GM19193 (cell line): ENCODE data around the gene IQGAP1.

Experiments
- POLR2A ChIP-seq: IDR thresholded peaks from 4 replicates; pipeline ENCODE4 v1.6.1; 2011; ENCODE audit not compliant: insufficient read depth, insufficient read length; ENCODE audit errors: extremely low read depth

The IQGAP1 gene

DNA sequence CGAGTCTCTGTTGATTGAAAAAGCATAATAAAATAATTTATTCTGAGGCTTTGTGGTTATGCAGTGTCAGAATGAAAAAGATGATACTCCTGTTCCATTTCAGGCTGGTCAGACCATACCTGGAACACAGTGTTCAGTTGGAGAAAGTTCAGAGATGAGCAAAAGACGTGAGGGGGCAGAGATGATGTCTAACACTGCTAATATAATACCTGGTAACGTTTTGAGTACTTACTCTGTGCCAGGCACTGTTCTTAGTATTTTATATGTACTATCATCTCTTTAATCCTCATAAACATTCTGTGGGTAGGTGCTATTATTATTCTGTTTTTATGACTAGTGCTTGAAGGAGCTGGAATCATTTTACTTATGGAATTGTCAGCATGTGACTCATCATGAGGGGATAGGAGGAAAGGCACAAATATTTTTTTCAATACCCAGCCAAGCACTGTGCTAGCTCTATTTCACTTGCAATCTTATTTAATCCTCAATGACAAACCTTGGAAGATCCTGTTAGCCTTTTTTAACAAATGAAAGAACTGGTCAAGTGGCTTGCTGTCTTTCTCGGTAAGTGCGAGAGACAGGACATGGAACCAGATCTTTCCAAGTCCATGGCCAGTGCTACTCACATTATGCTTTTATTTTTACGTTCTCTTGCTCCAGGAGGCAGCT is 31.8 kb downstream of the IQGAP1 start:
- TF ChIP-seq POLR2A = no peak

DNA sequence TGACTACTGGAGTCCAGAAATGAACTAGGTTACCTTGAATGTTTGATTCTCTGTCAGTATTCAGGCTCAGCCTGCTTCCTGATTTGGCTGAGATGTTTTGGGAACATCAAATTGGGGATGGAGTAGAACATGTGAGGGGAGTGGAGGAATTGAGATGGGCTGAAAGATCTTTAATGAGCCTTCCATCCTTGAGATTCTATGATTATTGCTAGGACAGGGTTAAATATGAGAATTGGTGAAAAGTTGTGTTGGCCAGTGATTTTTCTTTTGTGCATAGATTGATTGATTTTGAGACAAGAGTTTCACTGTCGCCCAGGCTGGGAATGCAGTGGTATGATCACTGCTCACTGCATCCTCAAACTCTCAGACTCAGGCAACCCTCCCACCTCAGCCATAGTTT is 32.4 kb downstream of the IQGAP1 start:
- no peak for TF ChIP-seq POLR2A

DNA sequence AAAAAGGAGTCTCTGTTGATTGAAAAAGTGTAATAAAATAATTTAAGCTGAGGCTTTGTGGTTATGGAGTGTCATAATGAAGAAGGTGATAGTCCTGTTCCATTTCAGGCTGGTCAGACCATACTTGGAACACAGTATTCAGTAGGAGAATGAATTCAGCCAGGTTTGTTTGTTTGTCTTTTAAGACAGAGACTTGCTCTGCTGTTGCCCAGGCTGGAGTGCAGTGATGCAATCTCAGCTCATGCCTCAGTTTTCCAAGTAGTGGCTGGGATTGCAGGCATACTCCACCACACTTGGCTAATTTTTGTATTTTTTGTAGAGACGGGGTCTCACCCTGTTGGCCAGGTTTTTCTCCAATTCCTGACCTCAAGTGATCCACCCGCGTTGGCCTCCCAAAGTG is 33.5 kb downstream of the IQGAP1 start:
- no peak for TF ChIP-seq POLR2A

DNA sequence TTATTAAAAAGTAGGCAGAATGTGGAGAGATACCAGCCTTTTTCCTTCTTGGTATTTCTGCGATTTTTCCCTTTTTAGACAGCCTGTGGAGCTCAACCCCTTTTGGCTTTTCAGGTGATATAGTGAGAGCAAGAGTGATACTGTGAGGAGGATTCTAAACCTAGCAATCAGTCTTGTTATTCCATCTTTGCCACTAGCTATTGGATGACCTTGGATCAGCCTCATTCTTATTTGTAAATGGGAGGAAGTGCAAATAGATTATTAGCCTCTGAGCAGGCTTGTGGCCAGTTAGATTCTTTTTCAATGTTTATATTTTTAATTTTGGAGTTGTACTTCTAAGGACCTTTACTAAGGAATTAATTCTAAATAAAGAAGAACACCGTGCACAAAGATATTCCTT is 34.0 kb downstream of the IQGAP1 start:
- TF ChIP-seq POLR2A = no peak

DNA sequence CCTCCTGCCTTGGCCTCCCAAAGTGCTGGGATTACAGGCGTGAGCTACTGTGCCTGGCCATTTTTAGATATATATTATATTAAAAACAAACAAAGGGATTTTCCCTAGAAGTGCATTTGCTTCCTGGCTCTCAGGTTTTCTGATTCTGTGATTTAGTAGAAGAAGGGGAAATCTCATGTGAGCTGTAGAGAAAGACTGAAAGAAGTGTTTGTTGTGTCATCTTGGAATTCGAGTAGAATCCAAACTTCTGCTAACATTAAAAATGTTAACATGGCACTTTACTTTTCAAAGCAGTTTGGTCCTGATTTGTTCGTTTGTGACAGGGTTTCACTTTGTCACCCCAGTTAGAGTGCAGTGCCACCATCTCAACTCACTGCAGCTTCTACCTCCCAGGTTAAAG is 34.9 kb downstream of the IQGAP1 start:
- no peak for TF ChIP-seq POLR2A

DNA sequence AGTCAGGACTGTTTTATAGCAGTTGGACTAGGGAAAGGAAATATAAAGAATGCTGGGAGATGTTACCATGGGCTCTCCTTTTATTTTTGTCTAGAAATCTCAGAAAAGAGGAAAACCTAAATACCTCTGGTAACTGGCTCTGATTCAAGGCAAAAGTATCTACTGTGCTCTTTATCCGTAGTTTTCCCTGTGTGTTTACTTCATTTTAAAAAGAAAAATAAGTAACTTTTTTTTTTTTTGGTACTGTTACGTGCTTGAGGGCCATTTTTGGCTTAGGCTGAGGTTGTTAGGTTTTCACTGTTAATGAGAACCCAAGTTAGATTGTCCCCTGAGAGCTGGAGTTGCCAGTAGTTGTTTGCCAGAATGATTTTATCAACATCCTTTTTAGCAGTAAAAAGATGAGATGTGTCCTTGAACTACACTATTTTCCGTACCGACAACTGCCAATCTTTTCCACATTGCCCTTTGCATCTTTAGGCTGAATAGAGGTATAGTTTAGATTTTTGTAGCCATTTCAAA is 35.8 kb downstream of the IQGAP1 start:
- no peak for TF ChIP-seq POLR2A

DNA sequence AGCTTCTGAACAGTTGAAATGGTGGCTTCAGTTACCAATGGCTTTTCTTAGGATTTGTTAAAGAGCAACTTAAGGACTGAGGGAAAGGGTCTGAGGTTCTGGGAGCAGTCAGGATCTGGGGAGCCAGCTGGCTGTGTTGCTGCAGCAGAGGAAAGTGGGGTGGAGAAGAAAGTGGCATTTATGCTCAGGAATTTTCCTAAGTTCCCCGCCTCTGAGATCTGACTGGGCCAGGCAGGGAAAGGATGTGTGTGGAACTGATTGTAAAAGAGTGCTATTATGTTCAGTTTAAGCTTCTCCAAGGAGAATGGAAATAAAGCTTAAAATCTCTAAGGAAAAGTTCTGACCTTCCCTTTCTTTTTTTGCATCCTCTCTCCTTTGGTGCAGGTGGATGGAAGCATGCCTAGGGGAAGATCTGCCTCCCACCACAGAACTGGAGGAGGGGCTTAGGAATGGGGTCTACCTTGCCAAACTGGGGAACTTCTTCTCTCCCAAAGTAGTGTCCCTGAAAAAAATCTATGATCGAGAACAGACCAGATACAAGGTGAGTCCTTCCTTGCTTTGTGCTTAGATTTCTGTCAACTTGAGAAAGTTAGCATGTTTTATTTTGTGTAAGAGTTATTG is 37.8 kb downstream of the IQGAP1 start:
- TF ChIP-seq POLR2A = no peak

DNA sequence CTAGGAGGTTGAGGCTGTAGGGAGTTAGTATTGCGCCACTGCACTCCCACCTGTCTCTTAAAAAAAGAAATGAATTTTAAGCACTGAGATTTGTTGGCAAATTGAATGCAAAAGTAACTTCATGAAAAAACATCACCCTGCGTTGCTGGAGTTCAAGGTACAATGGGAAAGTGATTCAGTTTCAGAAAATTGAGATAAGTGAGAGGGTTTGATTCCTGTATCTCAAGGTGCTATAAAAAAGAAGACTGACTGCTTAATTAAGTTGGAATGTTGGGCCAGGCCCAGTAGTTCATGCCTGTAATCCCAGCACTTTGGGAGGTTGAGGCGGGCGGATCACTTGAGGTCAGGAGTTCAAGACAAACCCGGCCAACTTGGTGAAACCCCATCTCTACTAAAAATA is 39.1 kb downstream of the IQGAP1 start:
- TF ChIP-seq POLR2A = no peak

DNA sequence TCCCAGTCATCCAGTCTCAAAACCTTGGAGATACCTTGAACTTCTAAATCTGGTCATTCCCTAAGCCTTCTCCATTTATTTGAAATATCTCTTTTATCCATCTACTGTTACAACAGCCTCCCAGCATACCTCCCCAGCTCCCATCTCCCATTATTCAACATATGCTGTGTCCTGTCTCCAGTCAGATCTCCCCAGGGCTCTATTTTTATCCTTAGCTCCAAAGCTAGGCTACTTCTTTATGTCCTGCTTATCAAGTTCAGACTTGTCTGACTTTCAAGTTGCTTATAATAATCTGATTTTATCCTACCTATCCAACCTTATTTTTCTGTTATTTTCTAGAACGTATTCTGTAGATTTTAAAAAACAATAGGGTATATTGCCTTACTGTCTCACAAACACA is 44.2 kb downstream of the IQGAP1 start:
- TF ChIP-seq POLR2A = no peak

DNA sequence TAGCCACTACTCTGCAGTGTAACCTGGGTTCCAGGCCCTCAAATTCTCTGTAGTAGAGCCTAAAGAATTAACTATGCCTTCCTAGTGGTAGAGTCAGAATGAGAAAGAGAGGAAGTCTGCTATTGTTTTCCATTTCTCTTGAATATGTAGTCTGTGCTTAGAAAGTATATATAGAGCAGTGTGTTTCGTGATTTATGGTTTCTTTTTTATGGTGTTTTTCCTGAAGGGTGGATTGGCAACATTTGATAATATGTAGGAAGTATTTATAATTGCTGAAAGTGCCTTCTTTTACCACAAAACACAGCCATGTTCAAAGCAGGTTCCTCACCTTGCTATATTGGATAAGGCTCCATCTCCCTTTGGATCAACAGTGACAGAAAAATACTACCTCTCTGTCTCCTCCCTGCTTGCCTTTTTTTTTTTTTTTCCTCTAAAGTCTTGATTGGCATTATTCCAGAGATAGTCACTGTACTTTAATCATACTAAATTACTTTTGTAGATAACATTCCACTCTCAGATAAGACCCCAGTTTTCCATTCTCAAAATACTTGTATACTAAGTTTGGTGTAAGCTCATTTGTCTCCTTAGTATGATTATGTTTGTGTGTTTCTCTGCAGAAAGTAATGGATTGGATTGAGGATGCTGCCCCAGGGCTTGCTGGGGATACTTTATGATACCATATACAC is 47.8 kb downstream of the IQGAP1 start:
- no peak for TF ChIP-seq POLR2A

DNA sequence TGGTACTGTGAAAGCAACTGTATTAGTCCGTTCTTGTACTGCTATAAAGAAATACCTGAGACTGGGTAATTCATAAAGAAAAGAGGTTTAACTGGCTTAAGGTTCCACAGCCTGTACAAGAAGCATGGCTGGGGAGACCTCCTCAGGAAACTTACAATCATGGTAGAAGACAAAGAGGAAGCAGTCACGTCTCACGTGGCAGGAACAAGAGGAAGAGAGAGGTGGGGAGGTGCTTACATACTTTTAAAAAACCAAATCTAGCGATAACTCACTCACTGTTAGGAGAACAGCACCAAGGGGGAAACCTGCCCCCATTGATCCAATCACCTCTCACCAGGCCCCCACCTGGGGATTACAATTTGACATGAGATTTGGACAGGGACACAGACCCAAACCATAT is 48.9 kb downstream of the IQGAP1 start:
- no peak for TF ChIP-seq POLR2A

DNA sequence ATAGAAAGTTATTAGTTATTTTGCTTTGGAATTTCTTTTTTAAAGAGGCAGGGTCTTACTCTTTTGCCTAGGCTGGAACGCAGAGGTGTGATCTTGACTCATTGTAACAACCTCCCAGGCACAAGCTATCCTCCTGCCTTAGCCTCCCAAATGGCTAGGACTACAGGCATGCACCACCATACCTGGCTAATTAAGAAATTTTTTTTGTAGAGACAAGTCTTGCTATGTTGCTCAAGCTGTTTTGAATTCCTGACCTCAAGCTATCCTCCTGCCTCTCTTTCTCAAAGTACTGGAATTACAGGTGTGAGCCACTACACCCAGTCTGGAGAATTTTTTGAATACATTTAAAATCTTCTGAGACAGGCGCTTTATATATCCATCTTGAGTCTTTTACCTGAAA is 49.5 kb downstream of the IQGAP1 start:
- TF ChIP-seq POLR2A = no peak

DNA sequence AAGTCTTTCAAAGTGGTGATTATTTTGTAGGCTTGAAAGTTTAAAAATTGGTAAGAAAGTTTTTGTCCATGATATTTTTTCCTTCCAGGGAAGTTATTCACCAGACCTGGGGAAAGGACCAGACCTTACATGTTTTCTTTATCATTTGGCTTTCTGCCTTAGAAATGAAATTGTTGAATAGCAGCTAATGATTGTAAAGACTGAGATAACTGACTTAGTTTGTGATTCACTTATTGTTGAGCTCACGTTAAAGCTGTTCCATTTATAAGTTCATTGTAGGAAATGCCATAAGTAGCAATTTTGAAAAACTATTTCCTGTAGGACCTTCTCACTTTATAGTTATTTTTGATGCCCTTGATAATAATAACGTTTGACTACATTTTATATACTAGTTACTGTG is 51.9 kb downstream of the IQGAP1 start:
- no peak for TF ChIP-seq POLR2A

DNA sequence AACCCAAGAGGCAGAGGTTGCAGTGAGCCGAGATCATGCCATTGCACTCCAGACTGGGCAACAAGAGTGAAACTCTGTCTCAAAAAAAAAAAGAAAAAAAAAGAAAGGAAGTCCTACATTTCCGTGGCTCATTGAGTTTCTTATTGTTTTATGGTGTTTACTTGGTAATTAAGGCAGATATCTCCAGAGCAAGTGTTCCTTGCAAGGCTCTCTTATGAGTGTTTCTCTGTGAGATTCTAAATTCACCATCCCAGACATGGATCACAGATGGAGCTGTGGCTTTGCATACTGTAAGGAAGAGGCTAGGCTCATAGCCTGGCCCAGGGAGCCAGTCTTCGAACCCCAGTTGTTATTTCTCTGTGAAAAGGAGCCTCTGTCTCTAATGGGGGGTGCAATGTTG is 53.0 kb downstream of the IQGAP1 start:
- TF ChIP-seq POLR2A = no peak

DNA sequence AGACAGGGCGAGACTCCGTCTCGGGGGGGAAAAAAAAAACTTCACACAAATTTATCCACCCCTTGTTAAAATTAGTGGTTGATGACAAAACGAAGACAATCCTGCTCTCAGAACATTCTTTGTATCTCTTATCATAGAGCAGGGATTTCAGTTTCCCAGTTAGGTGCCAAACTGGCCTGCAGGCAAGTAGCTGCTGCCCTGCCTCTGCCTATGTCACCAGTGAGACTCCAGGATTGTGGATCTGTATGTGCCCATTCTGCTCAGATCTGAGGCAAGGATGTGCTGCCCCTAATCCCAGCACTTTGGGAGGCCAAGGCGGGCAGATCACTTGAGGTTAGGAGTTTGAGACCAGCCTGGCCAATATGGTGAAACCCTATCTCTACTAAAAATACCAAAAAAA is 54.4 kb downstream of the IQGAP1 start:
- TF ChIP-seq POLR2A = no peak

DNA sequence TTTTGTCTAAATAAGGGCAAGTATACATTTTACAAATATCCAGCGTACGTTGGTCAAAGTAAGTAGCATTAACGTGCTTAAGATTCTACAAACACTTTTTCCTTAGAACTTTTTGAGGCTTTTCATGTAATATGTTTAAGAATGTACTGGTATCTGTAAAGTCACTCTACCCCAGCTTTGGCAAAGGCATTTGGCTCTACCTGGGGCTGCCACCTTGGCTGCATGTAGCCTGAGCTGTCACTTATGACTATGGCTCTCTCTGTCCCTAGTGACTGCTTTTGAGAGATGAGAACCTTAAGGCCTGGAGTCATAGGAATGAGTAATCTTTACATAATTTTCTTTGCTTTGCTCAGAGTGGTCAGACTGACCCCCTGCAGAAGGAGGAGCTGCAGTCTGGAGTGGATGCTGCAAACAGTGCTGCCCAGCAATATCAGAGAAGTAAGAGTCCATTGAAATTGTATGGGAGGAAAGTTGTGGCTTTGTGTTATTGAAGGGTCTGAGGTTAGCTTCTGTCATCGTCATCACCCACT is 61.2 kb downstream of the IQGAP1 start:
- no peak for TF ChIP-seq POLR2A
